Parathyroid adenoma (tissue), 2 donors: ENCODE results near the gene COMMD3.
A peak's percentile ranks its signal among the peaks of the same experiment; 100 is the strongest.

Source experiments
- H2AFZ ChIP-seq: fragments of 300-600 bp; sonication (generic); one replicate; pipeline ENCODE4 v1.7.0; 2017; ENCODE audit warnings: antibody characterized with exemption, mild to moderate bottlenecking
- H3K27ac ChIP-seq: fragments of 300-600 bp; sonication (generic); one replicate; pipeline ENCODE4 v1.7.0; 2017
- H3K27me3 ChIP-seq: fragments of 300-600 bp; sonication (generic); one replicate; pipeline ENCODE4 v1.7.0; 2017; ENCODE audit warnings: low read length; ENCODE audit not compliant: control insufficient read depth, insufficient read depth
- H3K36me3 ChIP-seq: fragments of 300-600 bp; sonication (generic); one replicate; pipeline ENCODE4 v1.7.0; 2017; ENCODE audit warnings: low read length; ENCODE audit not compliant: control insufficient read depth, insufficient read depth
- H3K4me1 ChIP-seq: fragments of 300-600 bp; sonication (generic); one replicate; pipeline ENCODE4 v1.7.0; 2017; ENCODE audit warnings: control low read depth
- H3K4me2 ChIP-seq: fragments of 300-600 bp; sonication (generic); one replicate; pipeline ENCODE4 v1.7.0; 2017; ENCODE audit warnings: low read length
- H3K4me3 ChIP-seq: fragments of 300-600 bp; sonication (generic); one replicate; pipeline ENCODE4 v1.7.0; 2017; ENCODE audit warnings: low read depth, low read length
- H3K79me2 ChIP-seq: fragments of 300-600 bp; sonication (generic); one replicate; pipeline ENCODE4 v1.7.0; 2017; ENCODE audit warnings: control low read depth
- H3K9ac ChIP-seq: fragments of 300-600 bp; sonication (generic); one replicate; pipeline ENCODE4 v1.7.0; 2017; ENCODE audit warnings: mild to moderate bottlenecking
- H3K9me3 ChIP-seq: fragments of 300-600 bp; sonication (generic); one replicate; pipeline ENCODE4 v1.7.0; 2017; ENCODE audit warnings: low read length; ENCODE audit not compliant: control insufficient read depth
- TF ChIP-seq, protein P1 (sequence below): fragments of 300-600 bp; sonication (generic); IDR thresholded peaks from one replicate; pipeline ENCODE4 v1.7.0; 2017; ENCODE audit warnings: antibody characterized with exemption, mild to moderate bottlenecking
- donor health status: primary hyperparathyroidism.

The COMMD3 gene

DNA sequence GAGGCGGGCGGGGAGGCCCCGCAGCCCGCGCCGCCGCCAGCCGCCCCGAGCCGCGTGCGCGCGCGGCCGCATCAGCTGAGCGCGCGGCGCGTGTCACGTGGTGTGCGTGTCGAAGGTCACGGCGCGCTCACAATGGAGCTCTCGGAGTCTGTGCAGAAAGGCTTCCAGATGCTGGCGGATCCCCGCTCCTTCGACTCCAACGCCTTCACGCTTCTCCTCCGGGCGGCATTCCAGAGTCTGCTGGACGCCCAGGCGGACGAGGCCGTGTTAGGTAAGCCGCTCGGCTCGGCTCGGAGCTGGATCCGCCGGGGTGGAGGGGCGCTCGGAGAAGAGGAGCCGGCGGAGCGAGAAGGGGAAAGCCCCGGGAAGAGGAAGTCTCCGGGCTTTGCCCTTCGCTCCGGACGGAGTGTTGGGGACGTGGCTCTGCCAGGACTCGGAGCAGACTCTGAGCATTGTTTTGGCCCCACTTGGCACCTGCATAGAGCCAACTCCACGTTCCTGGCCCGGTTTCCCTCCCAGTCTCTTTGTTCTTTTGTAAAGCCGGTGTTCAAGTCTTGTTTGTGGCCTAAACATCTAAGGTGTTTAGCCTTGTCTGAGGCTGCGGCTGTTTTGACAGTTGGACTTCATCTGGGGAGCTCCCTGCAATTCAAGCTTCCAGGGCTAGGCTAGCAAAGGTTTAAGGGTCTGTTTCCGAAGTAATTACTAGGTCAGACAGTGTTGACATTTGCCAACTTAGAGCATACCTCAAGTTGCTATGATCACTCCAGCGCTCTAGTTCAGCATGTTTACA, at the start of gene COMMD3:
TSS of gene COMMD3 (plus strand) at position 103 of the 790 bp plus-strand sequence. CDS start at position 133, 30 bp downstream.
- H3K4me1 ChIP-seq, result no peaks in the 10 kb centered on the region

DNA sequence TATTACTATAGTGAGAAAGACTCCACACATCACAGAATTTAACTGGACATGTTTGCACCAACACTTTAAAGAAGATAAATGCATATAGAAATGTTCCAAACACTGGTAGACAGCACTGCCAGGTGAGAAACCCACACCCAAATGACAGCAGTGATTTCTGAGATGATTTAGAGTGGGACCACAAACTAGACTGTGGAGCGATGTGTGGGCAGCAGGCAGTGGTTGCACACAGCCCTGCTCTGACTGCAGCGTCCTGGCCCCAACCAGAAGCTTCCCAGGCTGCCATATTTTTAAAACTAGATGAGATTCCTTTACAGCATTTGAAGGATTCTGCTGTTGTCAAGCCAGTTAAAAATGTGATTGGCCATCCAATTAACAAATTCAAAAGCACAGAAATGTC, 47.7 kb upstream of the COMMD3 start:
- Histone ChIP-seq H3K4me3 (no peak overlapping the region), H3K4me2 (no peak overlapping the region), H3K9me3 (no peaks in the 10 kb centered on the region), H3K4me1 (no peaks in the 10 kb centered on the region), H3K27ac (no peak overlapping the region), H3K79me2 (no peaks in the 10 kb centered on the region), H3K27me3 (no peaks in the 10 kb centered on the region), H2AFZ (no peak overlapping the region), H3K9ac (no peak overlapping the region), H3K36me3 (no peaks in the 10 kb centered on the region)
- TF ChIP-seq, protein P1, sequence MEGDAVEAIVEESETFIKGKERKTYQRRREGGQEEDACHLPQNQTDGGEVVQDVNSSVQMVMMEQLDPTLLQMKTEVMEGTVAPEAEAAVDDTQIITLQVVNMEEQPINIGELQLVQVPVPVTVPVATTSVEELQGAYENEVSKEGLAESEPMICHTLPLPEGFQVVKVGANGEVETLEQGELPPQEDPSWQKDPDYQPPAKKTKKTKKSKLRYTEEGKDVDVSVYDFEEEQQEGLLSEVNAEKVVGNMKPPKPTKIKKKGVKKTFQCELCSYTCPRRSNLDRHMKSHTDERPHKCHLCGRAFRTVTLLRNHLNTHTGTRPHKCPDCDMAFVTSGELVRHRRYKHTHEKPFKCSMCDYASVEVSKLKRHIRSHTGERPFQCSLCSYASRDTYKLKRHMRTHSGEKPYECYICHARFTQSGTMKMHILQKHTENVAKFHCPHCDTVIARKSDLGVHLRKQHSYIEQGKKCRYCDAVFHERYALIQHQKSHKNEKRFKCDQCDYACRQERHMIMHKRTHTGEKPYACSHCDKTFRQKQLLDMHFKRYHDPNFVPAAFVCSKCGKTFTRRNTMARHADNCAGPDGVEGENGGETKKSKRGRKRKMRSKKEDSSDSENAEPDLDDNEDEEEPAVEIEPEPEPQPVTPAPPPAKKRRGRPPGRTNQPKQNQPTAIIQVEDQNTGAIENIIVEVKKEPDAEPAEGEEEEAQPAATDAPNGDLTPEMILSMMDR, result no peak

More for the DNA sequence above, at the start of gene COMMD3:
- peak within 1 kb of the TSS; percentile 78 for H3K4me2 ChIP-seq
- H3K36me3 ChIP-seq, result no peaks in the 10 kb centered on the region
- TF ChIP-seq, protein P1, result no peak
- H2AFZ ChIP-seq, result peak within 1 kb of the TSS; percentile 83
- no peaks in the 10 kb centered on the region for H3K27me3 ChIP-seq
- peak within 1 kb of the TSS; percentile 83 for H3K4me3 ChIP-seq
- peak within 1 kb of the TSS; percentile 91 for H3K27ac ChIP-seq
- H3K9me3 ChIP-seq, result no peaks in the 10 kb centered on the region
- peak within 1 kb of the TSS; percentile 46 for H3K9ac ChIP-seq
- H3K79me2 ChIP-seq, result no peaks in the 10 kb centered on the region

DNA sequence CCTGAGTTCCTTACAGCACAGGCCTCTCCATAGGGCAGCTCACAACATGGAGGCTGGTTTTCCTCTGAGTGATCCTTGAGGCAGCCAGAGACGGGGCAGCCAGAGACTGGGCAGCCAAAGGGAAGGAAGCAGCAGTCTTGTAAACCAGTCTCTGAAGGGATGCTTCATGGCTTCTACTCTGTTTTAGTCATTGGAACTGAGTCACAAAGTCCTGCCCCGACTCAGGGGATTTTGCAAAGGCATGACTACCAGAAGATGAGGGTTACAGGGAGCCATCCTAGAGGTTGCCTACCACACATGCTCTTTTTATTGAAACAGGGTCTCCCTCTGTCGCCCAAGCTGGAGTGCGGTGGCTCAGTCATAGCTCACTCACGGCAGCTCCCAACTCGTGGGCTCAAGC, 44.4 kb upstream of the COMMD3 start:
- Histone ChIP-seq H3K4me1 (no peaks in the 10 kb centered on the region), H3K79me2 (no peaks in the 10 kb centered on the region), H3K36me3 (no peaks in the 10 kb centered on the region), H3K27me3 (no peaks in the 10 kb centered on the region), H3K4me2 (no peak overlapping the region), H3K27ac (no peak overlapping the region), H2AFZ (no peak overlapping the region), H3K9ac (no peak overlapping the region), H3K9me3 (no peaks in the 10 kb centered on the region), H3K4me3 (no peak overlapping the region)
- TF ChIP-seq, protein P1, result no peak

DNA sequence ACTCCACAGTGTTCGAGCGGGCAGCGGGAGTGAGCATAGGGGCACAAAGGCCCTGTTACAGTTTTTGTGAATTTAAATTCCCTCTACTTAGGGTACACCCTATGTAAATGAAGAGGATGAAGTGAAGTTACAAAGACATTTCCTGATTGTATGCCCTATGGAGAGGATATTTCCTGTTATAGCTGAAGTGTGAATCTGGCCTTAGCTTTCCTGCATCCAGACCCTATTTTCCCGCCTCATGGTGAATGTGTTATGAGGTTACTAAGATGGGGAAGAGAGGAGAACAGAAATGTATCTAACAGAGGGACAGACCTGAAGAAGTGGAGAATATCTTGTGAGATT, 37.8 kb upstream of the COMMD3 start:
- Histone ChIP-seq H3K27ac (no peak overlapping the region), H3K36me3 (no peaks in the 10 kb centered on the region), H3K9ac (no peak overlapping the region), H3K4me3 (no peak overlapping the region), H3K79me2 (no peaks in the 10 kb centered on the region), H3K27me3 (no peaks in the 10 kb centered on the region), H3K9me3 (no peaks in the 10 kb centered on the region), H3K4me2 (no peak overlapping the region), H3K4me1 (no peaks in the 10 kb centered on the region), H2AFZ (no peak overlapping the region)
- TF ChIP-seq, protein P1, result no peak

DNA sequence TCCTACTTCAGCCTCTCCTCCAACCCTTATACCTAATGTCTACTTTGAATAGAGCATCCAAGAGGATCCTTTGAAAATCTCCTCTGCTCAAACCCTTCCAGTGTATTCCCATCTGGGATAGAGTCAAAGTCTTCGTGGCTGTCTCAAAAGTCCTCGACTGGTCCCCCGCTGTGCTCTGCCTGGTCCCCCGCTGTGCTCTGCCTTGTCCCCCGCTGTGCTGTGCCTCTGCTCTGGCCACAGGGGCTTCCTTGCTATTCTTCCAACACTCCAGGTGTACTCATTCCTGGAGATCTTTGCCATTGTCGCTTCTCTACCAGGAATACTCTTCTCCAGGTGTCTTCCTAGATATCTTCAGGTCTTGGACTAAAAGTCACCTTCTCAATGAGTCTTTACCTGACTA, 36.1 kb upstream of the COMMD3 start:
- no peak overlapping the region for H3K27ac ChIP-seq
- no peaks in the 10 kb centered on the region for H3K9me3 ChIP-seq
- no peaks in the 10 kb centered on the region for H3K27me3 ChIP-seq
- TF ChIP-seq, protein P1, result no peak
- no peaks in the 10 kb centered on the region for H3K79me2 ChIP-seq
- H3K4me1 ChIP-seq, result no peaks in the 10 kb centered on the region
- no peak overlapping the region for H3K4me3 ChIP-seq
- H3K9ac ChIP-seq, result no peak overlapping the region
- H2AFZ ChIP-seq, result no peak overlapping the region
- no peak overlapping the region for H3K4me2 ChIP-seq
- H3K36me3 ChIP-seq, result no peaks in the 10 kb centered on the region
